Hematopoietic multipotent progenitor cell treated with erythropoietin and hydrocortisone succinate and interleukin-3 and kit ligand, for 6 days (in vitro differentiated cells): ENCODE results near the gene CLN5.
A peak's percentile ranks its signal among the peaks of the same experiment; 100 is the strongest.
"Not testable (repeated sequence)": the region's sequence is repeated elsewhere in the genome, so short reads cannot be mapped to it uniquely, and the experiment has no call there.

Experiments used
- DNase-seq: peaks from one replicate; pipeline ENCODE4 v3.0.0-alpha.2; 2015

The CLN5 gene

DNA sequence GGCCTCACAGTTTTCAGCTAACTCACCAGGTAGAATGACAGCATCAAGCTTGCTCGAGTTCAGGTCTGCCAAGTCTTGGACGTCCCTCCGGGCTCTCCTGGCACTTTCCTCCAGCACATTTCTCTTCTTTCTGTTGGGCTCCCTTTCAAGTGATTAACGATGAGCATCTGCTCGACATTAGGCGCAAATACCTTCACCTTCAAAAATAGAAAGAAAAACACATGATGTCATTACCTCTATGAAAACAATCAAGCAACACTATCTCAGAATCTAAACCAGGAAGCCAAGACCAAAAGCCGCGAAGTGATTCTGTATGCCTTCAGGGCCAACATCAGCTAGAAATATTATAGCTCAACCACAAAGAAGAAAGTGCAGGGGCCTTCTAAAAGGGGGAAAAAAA lies 15.4 kb upstream of the CLN5 start:
- no peak for DNase-seq

DNA sequence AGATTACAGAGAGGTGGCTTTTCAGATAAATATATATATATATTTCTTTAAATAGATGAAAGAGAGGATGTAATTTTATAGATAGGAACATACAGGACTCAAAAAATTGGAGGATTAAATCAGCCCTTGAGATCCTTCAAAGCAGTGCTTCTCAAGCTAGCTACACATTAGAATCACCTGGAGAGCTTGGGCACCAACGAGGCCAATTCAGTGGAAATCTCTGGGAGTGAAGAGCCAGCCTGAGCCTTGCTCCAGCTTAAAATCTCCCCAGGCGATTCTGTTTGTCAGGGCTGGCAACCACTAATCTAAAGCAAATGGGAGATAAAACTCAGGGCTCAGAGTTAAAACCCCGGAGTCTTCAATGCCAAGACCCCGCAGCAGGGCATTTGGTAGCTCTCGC lies 15.0 kb upstream of the CLN5 start:
- DNase-seq: no peak

DNA sequence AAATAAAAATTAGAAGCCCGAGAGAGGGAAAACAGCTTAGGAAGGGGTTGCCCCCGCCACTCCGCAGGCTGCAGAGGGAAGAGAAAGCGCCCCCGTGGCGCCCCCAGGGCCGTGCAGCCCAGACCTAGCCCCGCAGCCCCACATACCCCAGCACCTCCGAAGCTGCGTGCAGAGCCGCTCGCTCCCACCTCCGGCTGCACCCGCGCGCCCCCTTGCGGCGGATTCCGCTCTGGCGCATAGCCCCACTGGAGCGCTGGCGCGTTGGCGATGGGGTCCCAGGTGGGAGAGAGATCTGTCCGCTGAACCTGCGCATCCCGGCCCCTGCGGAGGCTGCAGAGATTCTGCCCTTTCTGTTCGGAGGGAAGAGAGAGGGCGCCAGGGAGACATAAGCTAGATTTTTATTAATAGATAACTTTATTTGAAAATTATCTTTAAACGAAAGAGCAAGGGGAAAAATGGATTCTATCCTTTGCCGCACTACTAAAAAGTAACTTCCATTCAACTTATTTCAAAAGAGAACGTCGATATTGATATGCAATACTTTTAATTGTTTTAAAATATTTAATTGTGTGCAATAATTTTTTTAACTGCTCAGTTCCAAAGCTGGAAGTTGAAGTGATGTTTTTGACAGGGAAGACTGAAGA lies 11.7 kb upstream of the CLN5 start:
- peak; percentile 81 for DNase-seq

DNA sequence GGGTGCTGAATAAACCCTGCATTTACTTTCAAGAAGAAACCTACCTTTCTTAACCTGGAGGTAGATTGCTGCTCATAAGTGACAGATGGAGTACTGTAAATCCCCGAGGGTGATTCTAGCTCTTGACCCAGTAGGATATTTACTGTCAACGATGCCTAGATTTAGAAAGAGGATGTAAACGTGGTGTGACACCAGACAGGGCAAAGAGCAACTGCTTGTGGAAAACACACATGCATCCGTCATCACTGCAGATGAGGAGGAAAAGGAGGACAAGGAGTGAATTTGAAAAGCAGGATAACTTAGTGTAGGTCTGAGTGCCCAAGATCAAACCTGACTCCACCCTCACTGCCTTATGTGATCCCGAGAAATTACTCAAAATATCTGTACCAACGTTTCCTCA lies 9.8 kb upstream of the CLN5 start:
- no peak for DNase-seq

DNA sequence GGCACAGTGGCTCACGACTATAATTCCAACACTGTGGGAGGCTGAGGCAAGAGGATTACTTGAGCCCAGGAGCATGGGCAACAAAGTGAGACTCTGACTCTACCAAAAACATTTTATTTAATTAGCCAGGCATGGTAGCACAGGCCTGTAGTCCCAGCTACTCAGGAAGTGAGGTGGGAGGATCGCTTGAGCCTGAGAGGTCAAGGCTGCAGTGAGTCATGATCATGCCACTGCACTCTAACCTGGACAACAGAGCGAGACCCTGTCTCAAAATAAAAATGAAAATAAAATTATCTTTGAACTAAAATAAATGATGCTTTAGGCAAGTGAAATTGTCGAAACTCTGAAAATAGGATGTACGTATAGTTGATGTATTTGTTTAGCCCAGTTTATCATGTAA lies 8.2 kb upstream of the CLN5 start:
- no peak for DNase-seq

DNA sequence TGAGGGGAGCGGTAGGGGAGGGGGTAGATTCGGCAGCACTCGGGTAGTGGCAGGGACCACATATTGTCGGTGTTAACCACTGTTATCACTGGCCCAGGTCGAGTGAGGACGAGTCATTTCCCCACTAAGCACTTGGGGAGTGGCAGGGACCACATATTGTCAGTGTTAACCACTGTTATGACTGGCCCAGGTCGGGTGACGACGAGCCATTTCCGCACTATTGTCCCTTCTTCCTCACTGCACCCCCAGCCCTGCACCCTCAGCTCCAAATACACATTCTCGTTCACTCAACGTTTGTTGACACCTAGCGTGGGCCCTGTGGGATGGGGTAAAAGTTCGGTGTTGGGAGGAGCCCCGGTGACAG lies 467 bp upstream of the CLN5 start:
- peak; percentile 39 for DNase-seq

DNA sequence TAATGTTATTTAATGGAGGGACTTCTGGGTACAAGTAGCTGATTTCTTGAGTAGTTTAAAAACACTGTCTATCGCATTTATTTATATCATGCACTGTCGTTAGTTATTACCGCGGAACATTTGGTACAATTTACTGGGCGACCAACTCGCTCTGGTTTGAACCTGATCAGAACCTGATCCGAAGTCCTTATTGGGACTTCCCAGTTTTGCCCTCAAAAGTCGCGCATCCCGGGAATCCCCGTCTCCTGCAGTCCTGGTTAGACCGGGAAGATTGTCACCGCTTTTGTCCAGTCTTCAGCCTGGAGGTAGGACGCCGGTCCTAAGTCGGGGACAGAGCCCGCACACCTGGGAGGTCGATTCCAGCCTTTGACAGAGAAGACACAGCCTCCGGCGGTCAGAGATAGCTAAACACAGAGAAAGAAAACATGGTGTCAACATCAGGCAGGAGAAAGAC lies 694 bp downstream of the CLN5 start:
- peak; percentile 43 for DNase-seq

DNA sequence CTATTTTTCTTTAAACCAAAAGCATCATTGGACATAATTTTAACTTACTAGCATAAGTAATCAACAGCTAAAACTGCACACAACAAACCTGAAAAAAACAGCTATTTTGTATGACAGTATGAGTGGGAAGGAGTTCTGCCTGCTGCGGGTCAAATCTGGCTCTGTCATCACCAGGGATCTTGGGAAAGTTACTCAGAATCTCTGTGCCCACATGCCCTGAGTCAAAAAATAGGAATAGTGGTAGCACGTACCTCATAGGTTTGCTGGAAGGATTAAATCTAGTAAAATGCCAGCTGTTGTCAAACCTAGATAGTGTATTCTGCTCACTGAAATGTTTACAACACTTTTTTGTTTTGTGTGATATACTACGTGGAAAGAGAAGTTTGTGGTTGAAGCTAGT lies 1.1 kb downstream of the CLN5 start:
- no peak for DNase-seq

DNA sequence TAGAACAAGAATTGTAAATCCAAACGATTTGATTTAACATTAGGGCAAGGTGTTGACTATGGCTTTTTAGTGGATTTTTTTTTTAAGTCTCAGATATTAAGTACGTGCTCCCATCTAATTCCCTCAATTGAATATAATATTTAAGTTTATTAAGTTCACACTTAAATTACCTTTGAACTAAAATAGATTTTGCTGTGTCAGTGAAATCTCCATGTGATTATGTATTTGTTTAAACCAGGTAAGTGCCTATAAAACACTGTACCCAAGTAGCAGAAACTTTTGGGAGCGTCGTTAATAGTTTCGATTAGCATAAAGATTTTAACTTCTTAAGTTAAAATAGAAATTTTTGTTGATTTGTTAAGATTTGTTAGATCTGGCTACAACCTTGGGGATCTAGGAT lies 1.6 kb downstream of the CLN5 start:
- DNase-seq: no peak

DNA sequence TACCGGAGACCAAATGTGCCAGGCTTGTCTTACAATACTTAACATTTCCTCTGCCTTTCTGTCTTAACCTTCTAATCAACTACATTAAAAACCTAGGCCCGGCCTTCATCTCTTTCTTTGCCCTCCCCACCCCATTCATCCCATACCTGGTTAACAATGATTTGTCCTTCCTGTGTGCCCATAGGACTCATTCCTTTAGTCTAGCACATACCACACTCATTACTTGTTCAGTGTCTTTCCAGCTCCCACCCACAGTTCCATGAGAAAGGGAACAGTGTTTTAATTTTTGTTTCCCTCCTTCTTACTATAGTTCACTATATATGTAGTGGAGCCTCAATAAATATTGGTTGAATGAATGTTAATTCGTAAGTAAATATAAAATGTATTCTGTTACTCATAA lies 2.4 kb downstream of the CLN5 start:
- no peak for DNase-seq

DNA sequence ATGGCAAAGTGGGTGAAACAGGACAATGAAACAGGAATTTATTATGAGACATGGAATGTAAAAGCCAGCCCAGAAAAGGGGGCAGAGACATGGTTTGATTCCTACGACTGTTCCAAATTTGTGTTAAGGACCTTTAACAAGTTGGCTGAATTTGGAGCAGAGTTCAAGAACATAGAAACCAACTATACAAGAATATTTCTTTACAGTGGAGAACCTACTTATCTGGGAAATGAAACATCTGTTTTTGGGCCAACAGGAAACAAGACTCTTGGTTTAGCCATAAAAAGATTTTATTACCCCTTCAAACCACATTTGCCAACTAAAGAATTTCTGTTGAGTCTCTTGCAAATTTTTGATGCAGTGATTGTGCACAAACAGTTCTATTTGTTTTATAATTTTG lies 8.6 kb downstream of the CLN5 start:
- DNase-seq: no peak

DNA sequence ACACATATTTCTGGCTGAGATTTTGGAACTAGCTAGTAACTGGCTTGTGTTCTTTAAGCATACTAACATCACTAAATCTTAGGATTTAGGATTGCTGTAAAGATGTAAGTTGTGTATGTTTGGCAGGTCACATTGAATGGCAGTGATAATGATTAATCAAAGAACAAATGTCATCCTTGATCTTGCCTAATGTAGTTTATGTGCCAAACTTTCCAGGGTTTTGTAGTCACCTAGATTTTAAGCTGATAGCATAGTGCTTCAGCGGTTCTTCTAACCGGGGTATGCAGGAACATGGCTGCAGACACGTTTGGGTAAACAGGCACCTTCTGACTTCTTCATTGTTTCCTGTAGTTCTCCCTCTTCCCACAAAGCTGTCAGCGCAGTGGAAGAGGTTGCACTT lies 9.7 kb downstream of the CLN5 start:
- DNase-seq: no peak

DNA sequence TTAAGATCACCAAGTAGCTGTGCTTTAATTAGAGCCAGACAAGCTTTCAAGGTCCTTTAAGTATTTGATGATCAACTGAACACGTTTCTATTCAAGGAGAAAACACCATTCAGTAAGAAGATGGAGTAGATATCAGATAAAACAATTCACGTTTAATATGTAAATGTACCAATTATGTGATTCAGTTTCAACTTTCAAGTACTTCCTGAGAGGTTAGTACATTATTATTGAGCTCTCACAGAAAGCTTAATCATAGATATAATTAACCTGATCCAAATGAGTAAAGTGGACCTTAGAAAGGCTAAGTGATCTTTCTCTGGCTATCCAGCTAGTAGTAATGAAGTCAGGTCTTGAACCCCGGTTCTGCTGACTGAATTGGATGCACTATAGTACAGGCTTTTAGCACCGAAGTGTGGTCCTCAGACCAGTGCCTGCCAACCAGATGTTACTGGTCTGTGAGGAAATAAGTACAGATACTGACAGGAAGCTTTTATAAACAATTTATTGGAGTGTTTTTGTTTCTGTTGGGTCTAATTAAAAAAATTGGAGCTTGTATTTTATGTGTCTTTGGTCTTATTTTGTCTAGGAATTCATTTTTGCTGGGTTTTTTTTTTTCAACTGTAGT lies 10.2 kb downstream of the CLN5 start:
- no peak for DNase-seq

DNA sequence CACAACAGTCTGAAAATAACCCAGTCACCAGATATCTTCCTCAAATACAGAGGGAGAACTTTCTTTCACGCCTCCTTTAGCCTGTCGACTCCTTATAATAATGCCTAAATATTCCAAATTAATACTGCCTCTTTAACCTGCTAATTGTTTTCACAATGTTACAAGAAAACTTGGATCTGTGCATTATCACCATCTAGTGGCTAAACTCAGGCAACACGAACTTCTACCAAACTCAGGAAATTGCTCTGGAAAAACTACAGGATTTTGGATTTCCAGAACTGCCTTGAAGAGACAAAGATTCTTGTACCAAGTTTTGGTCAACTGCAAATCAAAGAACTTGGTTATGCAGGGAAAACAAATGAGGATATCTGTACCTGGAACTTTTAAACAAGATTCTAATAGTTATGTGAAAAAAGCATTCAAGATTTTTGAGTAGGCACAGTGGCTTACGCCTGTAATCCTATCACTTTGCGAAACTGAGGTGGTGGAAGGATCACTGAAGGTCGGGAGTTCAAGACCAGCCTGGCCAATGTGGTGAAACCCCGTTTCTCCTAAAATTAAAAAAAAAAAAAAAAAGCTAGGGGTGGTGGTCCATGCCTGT lies 10.8 kb downstream of the CLN5 start:
- DNase-seq: peak; percentile 59

DNA sequence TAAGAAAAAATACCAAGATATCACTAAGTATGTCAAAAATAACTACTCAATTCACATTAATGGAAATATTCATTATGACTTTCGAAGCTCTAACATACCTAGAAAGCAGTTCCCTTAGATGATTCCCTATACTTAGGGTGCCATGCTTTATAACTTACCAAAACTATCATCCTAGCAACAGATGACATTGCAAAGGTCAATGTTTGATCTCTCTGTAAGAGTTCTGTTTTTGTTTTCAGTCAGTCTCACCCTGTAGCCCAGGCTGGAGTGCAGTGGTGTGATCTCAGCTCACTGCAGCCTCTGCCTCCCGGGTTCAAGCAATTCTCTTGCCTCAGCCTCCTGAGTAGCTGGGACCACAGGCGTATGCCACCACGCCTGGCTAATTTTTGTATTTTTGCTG lies 16.5 kb downstream of the CLN5 start:
- not testable (repeated sequence) for DNase-seq

DNA sequence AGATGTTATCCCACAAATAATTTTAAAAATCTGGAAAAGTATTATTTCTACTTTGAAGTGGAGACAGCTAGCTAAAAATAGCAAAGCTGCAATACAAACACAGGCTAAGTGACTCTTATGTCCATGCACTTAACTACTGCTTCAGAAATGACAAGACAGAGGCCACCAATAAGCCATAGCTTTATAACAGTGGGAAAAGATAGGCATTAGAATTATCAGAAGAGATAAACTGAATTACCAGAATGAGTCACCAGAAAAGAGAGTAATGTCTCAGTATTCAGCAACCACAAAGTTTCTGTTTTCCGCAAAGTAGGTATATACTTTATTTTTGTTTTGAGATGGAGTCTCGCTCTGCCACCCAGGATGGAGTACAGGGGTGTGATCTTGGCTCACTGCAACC lies 17.1 kb downstream of the CLN5 start:
- DNase-seq: no peak

DNA sequence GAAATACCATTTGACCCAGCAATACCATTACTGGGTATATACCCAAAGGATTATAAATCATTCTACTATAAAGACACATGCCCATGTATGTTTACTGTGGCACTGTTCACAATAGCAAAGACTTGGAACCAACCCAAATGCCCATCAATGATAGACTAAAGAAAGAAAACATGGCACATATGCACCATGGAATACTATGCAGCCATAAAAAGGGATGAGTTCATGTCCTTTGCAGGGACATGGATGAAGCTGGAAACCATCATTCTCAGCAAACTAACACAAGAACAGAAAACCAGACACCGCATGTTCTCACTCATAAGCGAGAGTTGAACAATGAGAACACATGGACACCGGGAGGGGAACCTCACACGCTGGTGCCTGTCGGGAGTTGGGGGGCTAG lies 17.8 kb downstream of the CLN5 start:
- DNase-seq: not testable (repeated sequence)

DNA sequence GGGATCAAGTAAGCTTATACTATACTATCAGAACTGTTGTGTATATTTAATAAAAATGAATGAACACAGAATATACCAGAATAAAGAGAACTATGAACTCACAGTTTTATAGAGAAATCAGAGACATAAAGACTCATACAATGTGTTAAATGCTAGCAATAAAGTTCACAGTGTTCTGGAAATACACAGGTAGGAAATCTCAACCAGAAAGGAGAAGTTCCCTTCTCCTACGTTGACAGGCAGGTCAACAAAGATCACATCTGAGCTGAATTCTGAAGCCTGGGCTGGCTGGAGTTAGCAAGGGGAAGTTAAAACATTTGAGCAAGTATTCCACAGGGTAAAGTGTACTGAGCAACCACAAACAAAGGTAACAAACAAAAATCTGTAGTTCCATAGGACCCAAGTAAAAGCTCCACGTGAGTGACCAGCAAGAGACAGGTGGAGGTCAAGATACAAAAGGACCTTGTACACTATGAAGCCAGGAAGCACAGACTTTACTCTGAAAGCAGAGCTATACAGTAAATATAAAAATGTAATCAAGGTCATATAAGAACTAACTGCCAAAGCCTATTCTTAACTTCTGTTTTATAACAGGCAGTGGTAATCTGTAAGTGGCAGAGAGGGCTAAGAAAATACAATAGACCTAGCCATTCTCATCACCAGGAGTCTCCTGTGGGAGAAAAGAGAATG lies 22.1 kb downstream of the CLN5 start:
- DNase-seq: no peak

DNA sequence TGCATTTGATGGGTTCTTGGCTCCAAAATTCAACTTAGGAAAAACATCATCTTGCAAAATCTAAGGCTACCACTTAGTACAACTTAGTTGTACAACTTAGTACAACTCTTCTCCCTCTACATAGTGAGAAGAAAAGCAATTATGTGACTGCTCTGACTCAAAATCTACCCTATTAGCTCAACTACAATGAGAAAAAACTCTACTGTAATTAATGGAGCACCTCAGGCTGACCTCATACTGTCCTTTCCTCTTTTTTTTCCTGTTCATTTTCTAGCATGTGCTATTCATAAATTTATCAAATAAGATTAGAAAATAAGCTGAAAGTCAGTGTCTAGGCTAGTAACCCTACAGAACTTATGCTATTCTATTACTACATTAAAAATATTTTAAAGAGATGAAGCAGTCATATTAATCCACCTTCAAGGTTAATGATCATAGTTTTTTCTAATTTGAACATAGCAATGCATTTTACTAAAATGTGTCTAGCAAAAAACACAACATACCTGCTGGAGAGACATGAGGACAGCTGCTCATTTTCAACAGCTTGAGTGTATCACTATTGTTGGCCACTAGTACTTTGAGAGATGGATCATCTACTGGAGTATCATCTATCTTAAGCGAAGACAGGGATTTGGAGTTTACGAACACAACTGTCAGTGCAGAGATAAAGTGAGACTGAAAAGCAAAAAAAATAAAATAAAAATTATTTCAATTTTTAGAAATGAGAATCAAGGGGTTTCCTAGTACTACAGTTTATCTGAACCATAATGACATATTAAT lies 23.2 kb downstream of the CLN5 start:
- no peak for DNase-seq

DNA sequence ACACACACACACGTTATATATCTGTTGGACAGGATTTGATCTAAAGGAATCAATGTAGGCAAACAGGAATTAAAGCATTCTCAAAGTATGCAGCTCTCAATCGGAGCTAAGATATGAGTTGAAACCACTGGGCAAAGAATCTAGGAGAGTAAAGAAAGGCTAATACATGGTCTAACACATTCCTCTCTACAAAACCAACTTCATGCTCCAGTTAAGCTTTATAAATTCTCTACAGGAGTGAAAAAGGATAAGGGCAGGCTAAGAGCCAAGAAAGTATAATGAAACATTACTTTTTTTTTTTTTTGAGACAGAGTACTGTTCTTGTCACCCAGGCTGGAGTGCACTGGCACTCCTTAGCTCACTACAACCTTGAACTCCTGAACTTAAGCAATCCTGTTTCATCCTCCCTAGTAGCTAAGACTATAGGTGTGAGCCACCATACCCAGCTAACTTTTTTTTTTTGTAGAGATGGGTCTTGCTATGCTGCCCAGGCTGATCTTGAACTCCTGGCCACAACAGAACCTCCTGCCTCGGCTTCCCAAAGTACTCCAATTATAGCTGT lies 24.5 kb downstream of the CLN5 start:
- DNase-seq: no peak

DNA sequence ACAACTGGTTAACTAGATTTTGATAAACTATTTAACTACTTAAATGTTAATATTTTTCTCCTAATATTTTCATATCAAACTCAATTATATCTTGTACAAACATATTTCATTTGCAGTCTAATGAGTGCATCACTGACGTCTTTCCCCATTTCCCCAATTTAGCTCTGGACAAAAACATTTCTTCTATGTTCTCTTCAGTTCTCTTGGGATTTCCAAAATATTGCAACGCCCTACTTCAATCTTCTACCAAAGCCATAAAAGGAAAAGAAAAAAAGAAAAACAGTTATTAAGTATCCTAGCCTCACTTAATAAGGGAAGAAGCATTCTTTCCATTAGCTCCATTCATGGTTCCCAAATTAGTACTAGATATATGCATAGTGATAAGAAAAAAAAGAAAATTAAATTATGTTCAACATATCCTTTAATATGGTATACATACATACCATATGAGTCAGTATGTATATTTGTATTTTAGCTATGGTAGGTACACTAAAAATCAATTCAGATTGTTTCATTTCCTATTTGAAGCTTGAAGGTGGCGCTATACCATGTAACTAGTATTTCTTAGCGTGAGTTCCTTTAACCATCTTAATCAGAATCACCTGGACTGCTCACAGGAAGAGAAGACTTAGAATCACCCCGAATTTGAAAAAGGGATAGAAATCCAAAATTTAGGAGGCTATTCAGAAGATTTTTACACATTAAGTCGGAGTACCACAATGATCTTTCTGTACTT lies 25.2 kb downstream of the CLN5 start:
- DNase-seq: no peak

DNA sequence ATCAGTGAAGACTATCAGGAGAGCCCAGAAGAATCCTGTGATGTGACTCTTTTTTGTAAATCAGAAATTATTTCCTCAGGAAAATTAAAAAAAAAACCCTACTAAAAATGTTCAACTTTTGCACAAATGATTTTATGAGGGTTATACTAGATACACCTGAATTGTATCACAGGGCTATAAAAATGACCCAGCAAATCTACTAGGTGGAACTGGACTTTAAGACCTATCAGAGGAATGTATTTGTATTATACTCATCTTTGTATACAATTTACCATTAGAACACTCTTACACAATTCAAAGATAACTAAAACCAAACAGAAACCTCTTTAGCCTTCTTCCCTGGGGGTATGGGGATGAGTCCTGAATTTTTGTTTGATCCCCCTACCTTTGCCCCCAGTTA lies 27.9 kb downstream of the CLN5 start:
- no peak for DNase-seq
